Measurements from ENCODE around the gene CACNA2D3. TPM values are rescaled to one million over a fixed set of nuclear protein-coding genes. Genes with fewer than 3 reads are reported as not detected.
A peak's percentile ranks its signal among the peaks of the same experiment; 100 is the strongest.

Gene CACNA2D3
- total RNA-seq, 1 donor from 2014 or later, result not detected

DNA sequence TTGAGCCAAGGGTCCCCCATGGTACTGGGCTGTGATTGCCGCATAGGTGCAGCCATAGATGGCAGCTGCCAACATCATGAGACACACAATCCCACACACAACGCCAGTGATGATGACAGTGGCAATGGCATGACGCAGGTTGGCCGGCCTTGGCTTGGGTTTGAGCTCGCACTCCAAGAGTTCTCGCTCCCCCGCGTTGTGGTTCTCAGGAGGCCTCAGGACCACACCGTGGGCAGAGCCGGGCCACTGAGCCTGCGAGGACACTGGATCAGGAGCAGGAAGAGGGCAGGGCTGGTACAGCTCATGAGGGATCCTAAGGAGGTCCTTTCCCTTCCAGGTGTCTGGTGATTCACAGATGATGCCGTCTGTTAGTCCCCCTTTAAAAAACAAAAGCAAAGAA lies 796.2 kb downstream of the CACNA2D3 start:
- H3K27ac Mint-ChIP-seq (ENCODE audit: unreplicated experiment), result peak overlapping the region; percentile 54
- H3K9me3 Mint-ChIP-seq (ENCODE audit: low read depth), result peaks cover 3% of the 10 kb centered on the region
- H3K4me1 Mint-ChIP-seq (ENCODE audit: low read depth), result peaks cover 24% of the 10 kb centered on the region
- H3K36me3 Mint-ChIP-seq (ENCODE audit: low read depth), result no peaks in the 10 kb centered on the region
- TF ChIP-seq, protein P1, sequence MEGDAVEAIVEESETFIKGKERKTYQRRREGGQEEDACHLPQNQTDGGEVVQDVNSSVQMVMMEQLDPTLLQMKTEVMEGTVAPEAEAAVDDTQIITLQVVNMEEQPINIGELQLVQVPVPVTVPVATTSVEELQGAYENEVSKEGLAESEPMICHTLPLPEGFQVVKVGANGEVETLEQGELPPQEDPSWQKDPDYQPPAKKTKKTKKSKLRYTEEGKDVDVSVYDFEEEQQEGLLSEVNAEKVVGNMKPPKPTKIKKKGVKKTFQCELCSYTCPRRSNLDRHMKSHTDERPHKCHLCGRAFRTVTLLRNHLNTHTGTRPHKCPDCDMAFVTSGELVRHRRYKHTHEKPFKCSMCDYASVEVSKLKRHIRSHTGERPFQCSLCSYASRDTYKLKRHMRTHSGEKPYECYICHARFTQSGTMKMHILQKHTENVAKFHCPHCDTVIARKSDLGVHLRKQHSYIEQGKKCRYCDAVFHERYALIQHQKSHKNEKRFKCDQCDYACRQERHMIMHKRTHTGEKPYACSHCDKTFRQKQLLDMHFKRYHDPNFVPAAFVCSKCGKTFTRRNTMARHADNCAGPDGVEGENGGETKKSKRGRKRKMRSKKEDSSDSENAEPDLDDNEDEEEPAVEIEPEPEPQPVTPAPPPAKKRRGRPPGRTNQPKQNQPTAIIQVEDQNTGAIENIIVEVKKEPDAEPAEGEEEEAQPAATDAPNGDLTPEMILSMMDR (IDR thresholded peaks at IDR 0.05), result no peak
- DNase-seq (ENCODE audit: low spot score), result no peak
- no peaks in the 10 kb centered on the region for H3K27me3 Mint-ChIP-seq (ENCODE audit: low read depth)
- no peak overlapping the region for H3K4me3 Mint-ChIP-seq (ENCODE audit: unreplicated experiment)

DNA sequence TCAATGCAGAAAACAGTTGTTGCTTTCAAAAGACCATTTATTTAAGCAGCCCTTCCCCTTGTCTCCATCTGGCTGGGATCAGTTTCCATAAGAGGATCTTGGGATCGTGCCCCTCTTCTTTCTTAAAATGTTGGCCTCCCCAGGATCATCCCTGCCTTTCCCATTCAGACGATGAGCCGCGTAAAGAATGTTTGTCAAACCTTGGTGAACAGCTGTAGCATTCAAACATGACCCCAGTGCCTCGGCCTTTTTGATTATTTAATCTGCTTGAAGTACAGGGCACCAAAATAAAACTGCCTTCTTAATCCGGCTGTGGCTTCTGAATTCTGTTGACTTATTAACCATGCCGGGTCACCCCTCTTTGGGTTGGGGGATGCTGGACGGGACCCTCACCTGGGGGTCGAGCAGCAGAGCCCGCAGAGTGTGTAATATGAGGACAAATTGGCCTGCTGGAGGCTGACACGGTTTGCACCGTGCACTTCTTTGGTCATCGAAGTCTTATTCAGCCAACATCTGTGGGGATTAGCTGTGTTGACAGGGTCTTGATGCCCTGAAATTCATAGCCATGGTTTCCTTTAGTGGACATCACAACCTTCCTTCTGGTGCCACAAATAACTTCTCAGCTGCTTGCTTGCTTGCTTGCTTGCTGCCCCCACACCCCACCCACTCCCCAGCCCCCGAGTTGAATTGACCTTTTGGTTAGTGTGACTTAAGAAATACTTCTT lies 805.9 kb downstream of the CACNA2D3 start, which contains the start of gene LRTM1:
Gene LRTM1 (minus strand): TSS at position 14 of the 725 bp plus-strand sequence. CDS start 148 bp downstream, outside the sequence.
- no peak within 1 kb of the TSS for H3K4me3 Mint-ChIP-seq (ENCODE audit: unreplicated experiment)
- H3K4me1 Mint-ChIP-seq (ENCODE audit: low read depth), result no peaks in the 10 kb centered on the region
- no peak for DNase-seq (ENCODE audit: low spot score)
- peaks cover 2% of the 10 kb centered on the region for H3K27me3 Mint-ChIP-seq (ENCODE audit: low read depth)
- TF ChIP-seq, protein P1 (IDR thresholded peaks at IDR 0.05), result no peak
- H3K27ac Mint-ChIP-seq (ENCODE audit: unreplicated experiment), result no peak within 1 kb of the TSS
- H3K36me3 Mint-ChIP-seq (ENCODE audit: low read depth), result no peaks in the 10 kb centered on the region
- peaks cover under 1% of the 10 kb centered on the region for H3K9me3 Mint-ChIP-seq (ENCODE audit: low read depth)

DNA sequence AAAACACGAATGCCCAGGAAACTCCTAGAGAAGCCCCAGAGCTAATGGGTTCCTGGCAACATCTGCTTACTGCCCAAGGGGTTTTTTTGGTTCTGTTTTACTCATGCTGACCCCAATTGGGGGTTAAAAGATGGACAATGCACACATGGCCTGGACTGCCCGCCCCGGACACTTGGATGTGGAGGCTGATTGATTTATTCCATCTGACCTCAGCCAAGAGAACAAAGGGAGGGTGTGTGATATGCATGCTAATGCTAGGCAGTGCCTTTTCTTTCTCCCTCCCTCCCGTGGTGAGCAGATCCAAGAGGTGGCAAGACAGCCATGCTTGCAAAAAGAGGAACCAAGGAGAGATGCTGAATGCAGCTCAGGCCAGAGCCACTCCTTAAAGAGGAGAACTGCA lies 808.8 kb downstream of the CACNA2D3 start:
- Mint-ChIP-seq H3K27ac (ENCODE audit: unreplicated experiment) (no peak overlapping the region), H3K4me3 (ENCODE audit: unreplicated experiment) (no peak overlapping the region), H3K36me3 (ENCODE audit: low read depth) (no peaks in the 10 kb centered on the region), H3K9me3 (ENCODE audit: low read depth) (peaks cover 3% of the 10 kb centered on the region), H3K27me3 (ENCODE audit: low read depth) (no peaks in the 10 kb centered on the region), H3K4me1 (ENCODE audit: low read depth) (no peaks in the 10 kb centered on the region)
- TF ChIP-seq, protein P1 (IDR thresholded peaks at IDR 0.05), result no peak
- DNase-seq (ENCODE audit: low spot score), result no peak

DNA sequence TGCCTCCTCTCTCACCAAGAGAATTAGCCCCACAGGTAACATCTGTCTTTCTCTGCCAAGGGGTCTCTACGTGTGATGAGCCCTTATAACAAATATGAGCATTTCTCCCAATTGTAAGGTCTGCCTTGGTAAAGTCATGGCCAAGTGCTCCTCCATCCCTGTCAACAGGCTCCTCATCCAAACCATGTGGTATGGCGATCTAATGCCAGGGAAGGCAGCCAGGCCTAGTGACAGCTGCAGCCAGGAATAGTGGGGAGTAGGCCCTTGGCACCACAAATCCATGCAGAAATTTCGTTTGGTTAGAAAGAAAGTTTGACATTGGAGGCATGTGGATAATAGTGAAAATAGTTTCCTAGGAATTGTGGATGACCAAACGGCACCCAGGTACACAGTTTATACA lies 810.3 kb downstream of the CACNA2D3 start:
- DNase-seq (ENCODE audit: low spot score), result no peak
- H3K27me3 Mint-ChIP-seq (ENCODE audit: low read depth), result no peaks in the 10 kb centered on the region
- H3K4me3 Mint-ChIP-seq (ENCODE audit: unreplicated experiment), result no peak overlapping the region
- H3K4me1 Mint-ChIP-seq (ENCODE audit: low read depth), result no peaks in the 10 kb centered on the region
- H3K27ac Mint-ChIP-seq (ENCODE audit: unreplicated experiment), result no peak overlapping the region
- H3K36me3 Mint-ChIP-seq (ENCODE audit: low read depth), result no peaks in the 10 kb centered on the region
- TF ChIP-seq, protein P1 (IDR thresholded peaks at IDR 0.05), result no peak
- peaks cover 3% of the 10 kb centered on the region for H3K9me3 Mint-ChIP-seq (ENCODE audit: low read depth)

DNA sequence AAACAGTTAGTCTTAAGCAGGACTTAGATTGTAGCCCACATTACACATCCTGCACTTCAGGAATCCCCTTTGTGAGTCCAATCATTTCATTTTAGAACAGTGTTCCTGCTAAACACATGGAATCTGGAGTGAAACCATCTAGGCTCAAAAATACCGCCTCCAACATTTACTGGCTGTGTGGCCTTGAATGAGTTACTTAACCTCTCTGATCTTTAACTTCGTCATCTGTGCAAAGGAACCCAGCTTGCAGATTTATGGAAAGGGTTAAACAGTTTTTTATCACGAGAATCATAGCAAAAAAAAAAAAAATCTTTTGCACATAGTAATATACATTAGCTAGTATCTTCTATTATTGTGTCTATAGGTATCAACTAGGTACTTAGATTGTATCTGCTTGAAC lies 813.5 kb downstream of the CACNA2D3 start:
- Mint-ChIP-seq H3K4me3 (ENCODE audit: unreplicated experiment) (no peak overlapping the region), H3K27ac (ENCODE audit: unreplicated experiment) (no peak overlapping the region), H3K27me3 (ENCODE audit: low read depth) (no peaks in the 10 kb centered on the region), H3K4me1 (ENCODE audit: low read depth) (peaks cover 10% of the 10 kb centered on the region), H3K9me3 (ENCODE audit: low read depth) (peaks cover 3% of the 10 kb centered on the region), H3K36me3 (ENCODE audit: low read depth) (no peaks in the 10 kb centered on the region)
- TF ChIP-seq, protein P1 (IDR thresholded peaks at IDR 0.05), result no peak
- no peak for DNase-seq (ENCODE audit: low spot score)

Data from chondrocyte (in vitro differentiated cells).